HepG2 (cell line): ENCODE measurements around the gene NSD2. TPM values are rescaled to one million over a fixed set of nuclear protein-coding genes. Genes with fewer than 3 reads are reported as not detected.

Experiments used
- ARID4A ChIP-seq: sonication (generic); formaldehyde crosslinking; IDR thresholded peaks from 2 replicates; pipeline ENCODE4 v1.5.0; 2020; ENCODE audit warnings: mild to moderate bottlenecking, missing genetic modification reagents, borderline replicate concordance
- GABPA ChIP-seq, 2 experiments: IDR thresholded peaks; 2 replicates each; pipeline ENCODE4 v1.6.1; 2011 to 2016; ENCODE audit warnings: low read depth in 2 of 2, low read length in 1 of 2, missing biosample characterization in 1 of 2, missing genetic modification characterization in 1 of 2
- GMEB2 ChIP-seq: IDR thresholded peaks from 2 replicates; pipeline ENCODE4 v1.6.1; 2016; ENCODE audit warnings: missing biosample characterization, missing genetic modification reagents, low read depth
- MAFG ChIP-seq: sonication (generic); formaldehyde crosslinking; IDR thresholded peaks from 2 replicates; pipeline ENCODE4 v1.5.1; 2020; ENCODE audit warnings: mild to moderate bottlenecking, missing genetic modification reagents
- TIGD3 ChIP-seq: sonication (generic); formaldehyde crosslinking; IDR thresholded peaks from 2 replicates; pipeline ENCODE4 v1.5.1; 2020; ENCODE audit warnings: mild to moderate bottlenecking, missing genetic modification reagents, borderline replicate concordance
- ZHX2 ChIP-seq, 2 experiments: sonication (generic) in 1 of 2; formaldehyde crosslinking in 1 of 2; IDR thresholded peaks; 2 replicates each; pipeline versions ENCODE4 v1.6.1 to v1.9.0; 2014 to 2022; ENCODE audit warnings: antibody characterized with exemption in 1 of 2, borderline replicate concordance in 1 of 2, inconsistent platforms in 1 of 2, low read depth in 1 of 2, missing genetic modification reagents in 1 of 2
- ZNF281 ChIP-seq: sonication (generic); formaldehyde crosslinking; IDR thresholded peaks from 2 replicates; pipeline ENCODE4 v1.4.0; 2020; ENCODE audit warnings: missing genetic modification reagents, borderline replicate concordance
- polyA plus RNA-seq, 8 experiments: library from polyadenylated mRNA; depleted of rRNA in 3 of 8; stranded (reverse) in 7 of 8; unstranded in 1 of 8; fragments of >200 nt; fragmentation: Illumina TruSeq in 4 of 8; extraction: Trizol in 4 of 8; gene quantifications; 2 replicates each; pipeline versions ENCODE4 v1.2.1 to v1.2.3, GENCODE V29; 2011 to 2016; ENCODE audit warnings: low read depth in 4 of 8, missing spikeins in 1 of 8, mixed read lengths in 1 of 8; ENCODE audit not compliant: insufficient read depth in 1 of 8
- total RNA-seq, 5 experiments: library from RNA; depleted of rRNA; stranded (reverse); fragments of >200 nt; fragmentation: Illumina TruSeq; extraction: Trizol; gene quantifications; 2 replicates each; pipeline ENCODE4 v1.2.3, GENCODE V29; 2016; ENCODE audit warnings: low read depth in 1 of 5

The NSD2 gene
- total and polyA plus RNA-seq, 2 of the 13 experiments (the other 11 are each of a cell fraction or from before 2014, with no cell fraction given) = 22.0 to 65.9 TPM

- TF ChIP-seq GMEB2 (CRISPR knock-in tag) = no peak
- TF ChIP-seq MAFG = 0 out of 2 replicates have a peak, but pooled peaks have one; percentile 61
- TF ChIP-seq ZHX2 (IDR thresholded peaks at IDR 0.05; ENCODE audit: low read depth) = no peak
- TF ChIP-seq ZHX2 (CRISPR knock-in tag; IDR thresholded peaks at IDR 0.05; ENCODE audit: borderline replicate concordance) = peak; percentile 94
- TF ChIP-seq GABPA (IDR thresholded peaks at IDR 0.05; ENCODE audit: low read depth, low read length) = no peak
- TF ChIP-seq GABPA (CRISPR knock-in tag; IDR thresholded peaks at IDR 0.05; ENCODE audit: low read depth) = no peak
- peak; percentile 14; the same call in 1 of the 2 replicates for TF ChIP-seq ZNF281 (CRISPR knock-in tag)
- peak; percentile 80; the same call in 1 of the 2 replicates for TF ChIP-seq ARID4A
- TF ChIP-seq TIGD3 = no peak
Measured at GRCh38 chr4:1870578-1871443, at the start of gene NSD2 (continued).
